DMS 273 (cell line): Measurements from ENCODE around the gene CYFIP1.
A peak's percentile ranks its signal among the peaks of the same experiment; 100 is the strongest.

Experiments
- DNase-seq: peaks from one replicate; lab custom pipeline; 2025; ENCODE audit not compliant: unreplicated experiment; lab: John Stamatoyannopoulos, UW

The CYFIP1 gene

GRCh38 chr15:22892333-22892732, 87.8 kb downstream of the CYFIP1 start:
- DNase-seq: no peak

- DNase-seq: no peak
These were observed 88.5 kb downstream of the CYFIP1 start for GRCh38 chr15:22891426-22892210.

- no peak for DNase-seq
These were observed 89.9 kb downstream of the CYFIP1 start for GRCh38 chr15:22890296-22890695.

GRCh38 chr15:22889146-22889818, 90.9 kb downstream of the CYFIP1 start:
- no peak for DNase-seq

- peak; percentile 33 for DNase-seq
These were observed 91.9 kb downstream of the CYFIP1 start for GRCh38 chr15:22888120-22888859.

- peak; percentile 53 for DNase-seq
These were observed 92.8 kb downstream of the CYFIP1 start for GRCh38 chr15:22887157-22887951.

GRCh38 chr15:22885120-22885519, 95.0 kb downstream of the CYFIP1 start:
- DNase-seq: no peak

- DNase-seq: peak; percentile 4
These were observed 95.8 kb downstream of the CYFIP1 start for GRCh38 chr15:22884344-22884743.

- DNase-seq: no peak
These were observed 97.0 kb downstream of the CYFIP1 start for GRCh38 chr15:22883196-22883595.

GRCh38 chr15:22881739-22882440, 98.3 kb downstream of the CYFIP1 start:
- no peak for DNase-seq

GRCh38 chr15:22880981-22881738, 99.0 kb downstream of the CYFIP1 start:
- no peak for DNase-seq

- DNase-seq: no peak
These were observed 99.8 kb downstream of the CYFIP1 start for GRCh38 chr15:22880068-22880980.

- DNase-seq: peak; percentile 11
These were observed 102.1 kb downstream of the CYFIP1 start for GRCh38 chr15:22878103-22878502.

GRCh38 chr15:22877607-22878006, 102.6 kb downstream of the CYFIP1 start:
- no peak for DNase-seq

- DNase-seq: no peak
These were observed 103.1 kb downstream of the CYFIP1 start for GRCh38 chr15:22877117-22877516.

GRCh38 chr15:22874966-22875365, 105.2 kb downstream of the CYFIP1 start:
- no peak for DNase-seq

GRCh38 chr15:22874256-22874655, 105.9 kb downstream of the CYFIP1 start:
- no peak for DNase-seq

GRCh38 chr15:22873841-22874240, 106.3 kb downstream of the CYFIP1 start:
- DNase-seq: no peak
